OCI-LY7 (cell line): Measurements from ENCODE around the gene FAIM2. TPM values are rescaled to one million over a fixed set of nuclear protein-coding genes. Genes with fewer than 3 reads are reported as not detected.

Experiments used
- BruUV-seq: library from RNA; stranded (reverse); fragments of 400-500 nt; replicated peaks from 2 replicates; lab custom pipeline; 2021; lab: Mats Ljungman, UMichigan
- CTCF ChIA-PET: fragments of 300-600 bp; sonication (Branson Sonifier 250); formaldehyde crosslinking; loops from one replicate; lab custom pipeline; 2022; ENCODE audit warnings: antibody characterized with exemption; ENCODE audit not compliant: unreplicated experiment; lab: Charles Lee
- POLR2A ChIA-PET: fragments of 300-600 bp; sonication (Branson Sonifier 250); formaldehyde crosslinking; loops from one replicate; lab custom pipeline; 2022; ENCODE audit warnings: antibody characterized with exemption; lab: Charles Lee
- DNase-seq: peaks from one replicate; pipeline ENCODE4 v3.0.0-alpha.2; 2015; ENCODE audit warnings: low spot score
- H2AFZ ChIP-seq: fragments of 200-600 bp; sonication (generic), shearing (Covaris generic); 2 replicates; pipeline ENCODE4 v1.6.1; 2014; ENCODE audit warnings: mild to moderate bottlenecking, antibody characterized with exemption, low read length, moderate library complexity
- H3K27ac ChIP-seq: fragments of 200-600 bp; sonication (generic); 2 replicates; pipeline ENCODE4 v1.5.1; 2014; ENCODE audit warnings: mixed run types, low read depth, mild to moderate bottlenecking, moderate library complexity, low read length, inconsistent platforms; ENCODE audit not compliant: poor library complexity, severe bottlenecking
- H3K36me3 ChIP-seq: fragments of 200-600 bp; sonication (generic); 2 replicates; pipeline ENCODE4 v1.6.1; 2014; ENCODE audit warnings: mild to moderate bottlenecking, antibody characterized with exemption, low read length, moderate library complexity, mixed read lengths; ENCODE audit not compliant: insufficient read depth
- H3K4me1 ChIP-seq: fragments of 200-600 bp; sonication (generic); 2 replicates; pipeline ENCODE4 v1.5.1; 2014; ENCODE audit warnings: mild to moderate bottlenecking, low read length; ENCODE audit not compliant: insufficient read depth, poor library complexity, severe bottlenecking
- H3K4me2 ChIP-seq: fragments of 200-600 bp; sonication (generic); 2 replicates; pipeline ENCODE4 v1.6.1; 2014; ENCODE audit warnings: mild to moderate bottlenecking, low read length
- H3K4me3 ChIP-seq: fragments of 200-600 bp; sonication (generic); 2 replicates; pipeline ENCODE4 v1.5.1; 2014; ENCODE audit warnings: mild to moderate bottlenecking, low read depth, low read length; ENCODE audit not compliant: poor library complexity, severe bottlenecking
- H3K79me2 ChIP-seq: fragments of 200-600 bp; sonication (generic); 2 replicates; pipeline ENCODE4 v1.6.1; 2016; ENCODE audit warnings: low read depth, mild to moderate bottlenecking, low read length, moderate library complexity, mixed read lengths; ENCODE audit not compliant: insufficient read depth
- H3K9me2 ChIP-seq: fragments of 200-600 bp; sonication (generic); 2 replicates; pipeline ENCODE4 v1.6.1; 2016; ENCODE audit warnings: mild to moderate bottlenecking, low read length, mixed read lengths; ENCODE audit not compliant: insufficient read depth
- H3K9me3 ChIP-seq: fragments of 200-600 bp; sonication (generic); 2 replicates; pipeline ENCODE4 v1.6.1; 2014; ENCODE audit warnings: mild to moderate bottlenecking, mixed run types, low read length, mixed read lengths
- H4K20me1 ChIP-seq: fragments of 200-600 bp; sonication (generic); 2 replicates; pipeline ENCODE4 v1.6.1; 2014; ENCODE audit warnings: mild to moderate bottlenecking, antibody characterized with exemption, low read length, moderate library complexity, mixed read lengths; ENCODE audit not compliant: insufficient read depth
- CTCF ChIP-seq: fragments of 200-600 bp; sonication (generic); conservative IDR thresholded peaks from 2 replicates; pipeline ENCODE4 v1.5.1; 2014; ENCODE audit warnings: mild to moderate bottlenecking, antibody characterized with exemption, low read length, moderate library complexity, mixed read lengths
- EZH2phosphoT487 ChIP-seq: fragments of 200-600 bp; sonication (generic); IDR thresholded peaks from 2 replicates; pipeline ENCODE4 v1.6.1; 2018; ENCODE audit warnings: low read depth, borderline replicate concordance, mild to moderate bottlenecking, mixed run types, antibody characterized with exemption, low read length, moderate library complexity, mixed read lengths
- intact Hi-C: fragments of 100-400 bp; cut with micrococcal nuclease; formaldehyde crosslinking; loops from one replicate; pipeline ENCODE4 v1.10.0; 2022; ENCODE audit not compliant: unreplicated experiment
- total RNA-seq, 2 experiments: library from RNA; depleted of rRNA in 1 of 2; stranded (reverse); fragments of >200 nt in 1 of 2; shearing (Covaris generic) in 1 of 2; gene quantifications; 2 replicates each; pipeline ENCODE4 v1.2.3, GENCODE V29; 2014 to 2022

Gene FAIM2
- total RNA-seq, 2 experiments from 2014 or later, result 0.10 TPM; not detected in 1

- no peaks in the 10 kb centered on the region for H4K20me1 ChIP-seq
- H3K4me1 ChIP-seq, result no peaks in the 10 kb centered on the region
- H3K9me3 ChIP-seq, result no peaks in the 10 kb centered on the region
- H2AFZ ChIP-seq, result no peak overlapping the region
- no peaks in the 10 kb centered on the region for H3K36me3 ChIP-seq
- H3K9me2 ChIP-seq, result no peaks in the 10 kb centered on the region
- H3K4me2 ChIP-seq, result no peak overlapping the region
- no peak overlapping the region for H3K27ac ChIP-seq
- ChIA-PET CTCF (no interaction called here), POLR2A (no interaction called here)
- TF ChIP-seq CTCF (no peak), EZH2phosphoT487 (no peak)
- BruUV-seq, result no TSS peak
- H3K4me3 ChIP-seq, result no peak overlapping the region
- no peak for DNase-seq
- H3K79me2 ChIP-seq, result no peaks in the 10 kb centered on the region
- intact Hi-C loops, result no loop called here
Measured at GRCh38 chr12:49920915-49921286, 17.2 kb upstream of the FAIM2 start.

- intact Hi-C loops, result no loop called here
- H2AFZ ChIP-seq, result no peak overlapping the region
- CTCF ChIA-PET, result no interaction called here
Measured at GRCh38 chr12:49920241-49920914, 16.7 kb upstream of the FAIM2 start.

More at GRCh38 chr12:49920241-49920914, 16.7 kb upstream of the FAIM2 start:
- no peak overlapping the region for H3K4me2 ChIP-seq
- H3K9me2 ChIP-seq, result no peaks in the 10 kb centered on the region
- no peaks in the 10 kb centered on the region for H3K79me2 ChIP-seq
- TF ChIP-seq CTCF (no peak), EZH2phosphoT487 (no peak)
- H3K36me3 ChIP-seq, result no peaks in the 10 kb centered on the region
- H3K27ac ChIP-seq, result no peak overlapping the region
- H3K9me3 ChIP-seq, result no peaks in the 10 kb centered on the region
- POLR2A ChIA-PET, result no interaction called here
- BruUV-seq, result no TSS peak
- H3K4me3 ChIP-seq, result no peak overlapping the region
- DNase-seq, result no peak
- H4K20me1 ChIP-seq, result no peaks in the 10 kb centered on the region
- no peaks in the 10 kb centered on the region for H3K4me1 ChIP-seq
